Subcutaneous preadipocyte (primary cell): ENCODE results near the gene VGLL1. TPM values are rescaled to one million over a fixed set of nuclear protein-coding genes. Genes with fewer than 3 reads are reported as not detected.

ENCODE experiments used
- small RNA-seq: library from RNA; depleted of rRNA; stranded (forward); fragments of <200 nt; gene quantifications from one replicate; pipeline ENCODE3, GENCODE V24; 2012
- total RNA-seq: library from RNA; depleted of rRNA; stranded (reverse); fragments of >200 nt; gene quantifications from 2 replicates; pipeline ENCODE4 v1.2.3, GENCODE V29; 2012

VGLL1 gene
- not detected in 2 replicates for total RNA-seq

GRCh38 chrX:136531951-136532350 is at the start of gene VGLL1:
TSS of gene VGLL1 (plus strand) at chrX:136532215. CDS start at chrX:136536021, 3,806 bp downstream.

GRCh38 chrX:136487647-136488046 is 44.4 kb upstream of the VGLL1 start, which contains the start of gene BRS3:
TSS of gene BRS3 (plus strand) at chrX:136487947. CDS start at chrX:136488115, 168 bp downstream.

GRCh38 chrX:136497556-136498052 is 34.4 kb upstream of the VGLL1 start, which contains the start of gene HTATSF1:
TSS of gene HTATSF1 (plus strand) at chrX:136497592. CDS start at chrX:136497685, 93 bp downstream.

Small RNA genes lying within 50 kb of the gene (small RNA-seq; reads per million reads assigned to genes)
- gene MIR934 = 0.16 reads per million
- not detected for gene RF00019
- not detected for gene RNU6-320P

Other genes with a start within 250 kb of the VGLL1 start
- gene ADGRG4, start 231.3 kb upstream of the VGLL1 start, total RNA-seq = not detected in 2 replicates
- not detected in 2 replicates for gene BRS3, start 44.3 kb upstream of the VGLL1 start, total RNA-seq
- 23.9 and 25.8 TPM in 2 replicates for gene HTATSF1, start 34.6 kb upstream of the VGLL1 start, total RNA-seq
- gene CD40LG, start 115.9 kb downstream of the VGLL1 start, total RNA-seq = not detected in 2 replicates
- 9.2 and 10.4 TPM in 2 replicates for gene ARHGEF6, start 248.7 kb downstream of the VGLL1 start, total RNA-seq